H1 (cell line): Measurements from ENCODE around the gene WDFY3. TPM values are rescaled to one million over a fixed set of nuclear protein-coding genes. Genes with fewer than 3 reads are reported as not detected.

Experiments used
- CTCF ChIA-PET: fragments of 300-600 bp; sonication (Branson Sonifier 250); formaldehyde crosslinking; loops from one replicate; lab custom pipeline; 2021; ENCODE audit not compliant: partially characterized antibody; lab: Charles Lee
- POLR2A ChIA-PET: fragments of 300-600 bp; sonication (Branson Sonifier 250); formaldehyde crosslinking; loops from one replicate; lab custom pipeline; 2021; ENCODE audit warnings: inconsistent platforms; ENCODE audit not compliant: partially characterized antibody; lab: Charles Lee
- DNase-seq, 2 experiments: peaks; one replicate each; pipeline versions ENCODE4 v3.0.0 to v3.0.0-alpha.2; 2010 to 2022; ENCODE audit warnings: low spot score in 2 of 2, low read depth in 1 of 2, mixed read lengths in 1 of 2
- FAIRE-seq: peaks from 2 replicates; lab custom pipeline; 2011; peaks lifted over from hg19 to GRCh38; lab: Jason Lieb, UNC
- H2AFZ ChIP-seq: 2 replicates; pipeline ENCODE4 v1.8.1; 2012; ENCODE audit warnings: low read length, inconsistent platforms
- H2AK5ac ChIP-seq: 2 replicates; pipeline ENCODE4 v1.6.1; 2013; ENCODE audit warnings: low read depth, low read length
- H2BK120ac ChIP-seq: replicated peaks from 2 replicates; pipeline ENCODE3; 2013; ENCODE audit warnings: low read depth, low read length, inconsistent platforms
- H2BK12ac ChIP-seq: 2 replicates; pipeline ENCODE4 v1.6.1; 2013; ENCODE audit warnings: low read depth, low read length
- H2BK15ac ChIP-seq: 2 replicates; pipeline ENCODE4 v1.6.1; 2013; ENCODE audit warnings: low read length
- H2BK20ac ChIP-seq: 2 replicates; pipeline ENCODE4 v1.6.1; 2013; ENCODE audit warnings: low read length
- H2BK5ac ChIP-seq: 2 replicates; pipeline ENCODE4 v1.6.1; 2013; ENCODE audit warnings: low read depth, low read length
- H3K14ac ChIP-seq: 2 replicates; pipeline ENCODE4 v1.6.1; 2013; ENCODE audit warnings: inconsistent platforms; ENCODE audit not compliant: insufficient read length
- H3K18ac ChIP-seq: 2 replicates; pipeline ENCODE4 v1.6.1; 2013; ENCODE audit warnings: low read length; ENCODE audit errors: extremely low read depth
- H3K23ac ChIP-seq: 2 replicates; pipeline ENCODE4 v1.6.1; 2013; ENCODE audit warnings: inconsistent platforms; ENCODE audit not compliant: insufficient read length
- H3K23me2 ChIP-seq: 2 replicates; pipeline ENCODE4 v1.6.1; 2013; ENCODE audit warnings: low read depth, low read length
- H3K27ac ChIP-seq: 2 replicates; pipeline ENCODE4 v1.6.1; 2011; ENCODE audit warnings: low read depth, low read length, inconsistent platforms
- H3K27me3 ChIP-seq, 4 experiments: replicated peaks in 1 of 4; 1 replicate in 1 of 4; 2 replicates in 3 of 4; pipeline versions ENCODE4 v1.6.1 to v1.8.1; 2011 to 2013; ENCODE audit warnings: low read length in 3 of 4, mild to moderate bottlenecking in 3 of 4, inconsistent platforms in 2 of 4, mixed read lengths in 2 of 4, moderate library complexity in 1 of 4; ENCODE audit not compliant: control insufficient read depth in 3 of 4, insufficient read depth in 3 of 4; ENCODE audit errors: extremely low read depth in 1 of 4
- H3K36me3 ChIP-seq, 4 experiments: 2 replicates each; pipeline versions ENCODE4 v1.6.1 to v1.8.1; 2011 to 2013; ENCODE audit warnings: mild to moderate bottlenecking in 4 of 4, low read length in 3 of 4, moderate library complexity in 2 of 4, control low read depth in 1 of 4, inconsistent platforms in 1 of 4; ENCODE audit not compliant: insufficient read depth in 4 of 4, control insufficient read depth in 2 of 4
- H3K4ac ChIP-seq: replicated peaks from 2 replicates; pipeline ENCODE3; 2013; ENCODE audit warnings: low read length, low read depth, mixed read lengths, inconsistent platforms; ENCODE audit not compliant: insufficient read length
- H3K4me1 ChIP-seq, 4 experiments: replicated peaks in 1 of 4; 1 replicate in 1 of 4; 2 replicates in 3 of 4; pipeline versions ENCODE4 v1.6.1 to v1.8.1; 2011 to 2013; ENCODE audit warnings: low read length in 3 of 4, inconsistent platforms in 2 of 4, mixed read lengths in 1 of 4; ENCODE audit not compliant: insufficient read depth in 4 of 4, control insufficient read depth in 3 of 4
- H3K4me2 ChIP-seq, 2 experiments: 2 replicates each; pipeline versions ENCODE4 v1.6.1 to v1.8.1; 2011 to 2013; ENCODE audit warnings: low read depth in 2 of 2, low read length in 2 of 2, control low read depth in 1 of 2, inconsistent platforms in 1 of 2, mild to moderate bottlenecking in 1 of 2; ENCODE audit not compliant: insufficient read depth in 1 of 2
- H3K4me3 ChIP-seq, 4 experiments: fragments of 200-600, 300-600 bp in 1 of 4; sonication (generic), shearing (Covaris generic), sonication (Bioruptor Twin) in 1 of 4; 2 replicates each; pipeline versions ENCODE4 v1.5.1 to v1.8.1; 2011 to 2016; ENCODE audit warnings: low read length in 4 of 4, low read depth in 3 of 4, control low read depth in 2 of 4, inconsistent platforms in 2 of 4, mild to moderate bottlenecking in 2 of 4, mixed read lengths in 1 of 4, moderate library complexity in 1 of 4; ENCODE audit not compliant: insufficient read depth in 2 of 4; ENCODE audit errors: extremely low read depth in 1 of 4
- H3K56ac ChIP-seq: replicated peaks from 2 replicates; pipeline ENCODE3; 2013; ENCODE audit warnings: low read depth, mild to moderate bottlenecking, mixed read lengths, low read length, inconsistent platforms; ENCODE audit not compliant: insufficient read length
- H3K79me1 ChIP-seq: 2 replicates; pipeline ENCODE4 v1.6.1; 2013; ENCODE audit warnings: low read depth, low read length, control low read depth
- H3K79me2 ChIP-seq, 2 experiments: 2 replicates each; pipeline versions ENCODE4 v1.6.1 to v1.8.1; 2012 to 2013; ENCODE audit warnings: low read length in 2 of 2, mild to moderate bottlenecking in 2 of 2, inconsistent platforms in 1 of 2; ENCODE audit not compliant: insufficient read depth in 2 of 2, control insufficient read depth in 1 of 2
- H3K9ac ChIP-seq, 4 experiments: replicated peaks in 1 of 4; 1 replicate in 1 of 4; 2 replicates in 3 of 4; pipeline versions ENCODE4 v1.6.1 to v1.8.1; 2011 to 2013; ENCODE audit warnings: low read depth in 3 of 4, low read length in 3 of 4, control low read depth in 2 of 4, mild to moderate bottlenecking in 2 of 4, moderate library complexity in 2 of 4, inconsistent platforms in 1 of 4; ENCODE audit errors: extremely low read depth in 1 of 4
- H3K9me3 ChIP-seq, 2 experiments: 2 replicates each; pipeline versions ENCODE4 v1.6.1 to v1.8.1; 2012 to 2013; ENCODE audit warnings: mild to moderate bottlenecking in 2 of 2, moderate library complexity in 2 of 2, control low read depth in 1 of 2, inconsistent platforms in 1 of 2, low read depth in 1 of 2, low read length in 1 of 2, mixed read lengths in 1 of 2; ENCODE audit not compliant: insufficient read depth in 2 of 2
- H4K20me1 ChIP-seq, 2 experiments: replicated peaks in 1 of 2; 2 replicates each; pipeline versions ENCODE3 to v1.8.1; 2011 to 2013; ENCODE audit warnings: inconsistent platforms in 2 of 2, low read length in 2 of 2, mild to moderate bottlenecking in 1 of 2; ENCODE audit not compliant: insufficient read depth in 2 of 2, control insufficient read depth in 1 of 2
- H4K5ac ChIP-seq: 2 replicates; pipeline ENCODE4 v1.6.1; 2013; ENCODE audit warnings: low read length, low read depth, mixed read lengths, inconsistent platforms; ENCODE audit not compliant: insufficient read length
- H4K8ac ChIP-seq: 2 replicates; pipeline ENCODE4 v1.8.0; 2013; ENCODE audit warnings: mild to moderate bottlenecking, moderate library complexity, low read length, inconsistent platforms; ENCODE audit not compliant: insufficient read depth; ENCODE audit errors: extremely low read depth
- H4K91ac ChIP-seq: replicated peaks from 2 replicates; pipeline ENCODE3; 2013; ENCODE audit warnings: low read length, mixed read lengths, inconsistent platforms; ENCODE audit not compliant: insufficient read length
- BACH1 ChIP-seq: IDR thresholded peaks from 2 replicates; pipeline ENCODE4 v1.6.1; 2012; ENCODE audit warnings: low read length, improper control_type of control experiment
- CEBPB ChIP-seq: IDR thresholded peaks from 2 replicates; pipeline ENCODE4 v1.6.1; 2012; ENCODE audit warnings: low read depth, low read length
- E2F6 ChIP-seq: IDR thresholded peaks from 2 replicates; pipeline ENCODE4 v1.6.1; 2012; ENCODE audit warnings: inconsistent platforms
- EGR1 ChIP-seq: IDR thresholded peaks from 2 replicates; pipeline ENCODE4 v1.6.1; 2011; ENCODE audit warnings: low read depth, low read length, borderline replicate concordance
- JUN ChIP-seq: IDR thresholded peaks from 2 replicates; pipeline ENCODE4 v1.6.1; 2011; ENCODE audit warnings: low read depth, mild to moderate bottlenecking, improper control_type of control experiment, low read length
- MAX ChIP-seq: IDR thresholded peaks from 2 replicates; pipeline ENCODE4 v1.6.1; 2012; ENCODE audit warnings: inconsistent platforms
- NRF1 ChIP-seq: IDR thresholded peaks from 2 replicates; pipeline ENCODE4 v1.6.1; 2011; ENCODE audit warnings: mild to moderate bottlenecking, low read depth, low read length, improper control_type of control experiment
- POLR2A ChIP-seq, 2 experiments: IDR thresholded peaks; 1 replicate in 1 of 2; 2 replicates in 1 of 2; pipeline ENCODE4 v1.6.1; 2011; ENCODE audit warnings: low read depth in 2 of 2, low read length in 2 of 2, mild to moderate bottlenecking in 2 of 2; ENCODE audit errors: control extremely low read depth in 1 of 2
- RNF2 ChIP-seq: fragments of 200-900, 300-1000 bp; sonication (generic); IDR thresholded peaks from 2 replicates; pipeline ENCODE4 v1.7.1; 2016; ENCODE audit warnings: borderline replicate concordance, low read depth, mild to moderate bottlenecking, antibody characterized with exemption, low read length; ENCODE audit not compliant: poor library complexity, severe bottlenecking; ENCODE audit errors: missing control alignments
- RXRA ChIP-seq: IDR thresholded peaks from 2 replicates; pipeline ENCODE4 v1.6.1; 2011; ENCODE audit warnings: low read depth, mild to moderate bottlenecking, low read length, moderate library complexity; ENCODE audit not compliant: insufficient read depth
- WGBS, 2 experiments: shearing (Covaris generic) in 1 of 2; methylation state at CpG; one replicate each; pipeline versions ENCODE4 v1.1.6 to v1.1.7; 2013 to 2015; ENCODE audit warnings: low lambda C conversion rate in 2 of 2, mixed read lengths in 2 of 2, inconsistent platforms in 1 of 2, low coverage in 1 of 2, missing lambda C conversion rate in 1 of 2; ENCODE audit not compliant: insufficient replicate concordance in 2 of 2, insufficient coverage in 1 of 2, insufficient read length in 1 of 2; ENCODE audit errors: extremely low coverage in 1 of 2, missing lambda C conversion rate in 1 of 2; 5-methylcytosine and 5-hydroxymethylcytosine counted together
- polyA plus RNA-seq, 7 experiments: library from polyadenylated mRNA; depleted of rRNA in 3 of 7; stranded (reverse) in 5 of 7; unstranded in 2 of 7; fragments of >200 nt in 5 of 7; fragments of 200-250 nt in 2 of 7; gene quantifications; 1 replicate in 5 of 7; 2 replicates in 1 of 7; 4 replicates in 1 of 7; pipeline versions ENCODE4 v1.2.1 to v1.2.3, GENCODE V29; 2011 to 2013; ENCODE audit warnings: missing spikeins in 2 of 7, mixed read lengths in 2 of 7
- total RNA-seq: library from RNA; stranded (reverse); fragmentation: NEBNext Ultra II Directional; extraction: Animal tissue kit (Norgen Biotek cat#: 25700); gene quantifications from 2 replicates; pipeline ENCODE4 v1.2.1, GENCODE V29; 2021

The WDFY3 gene
- total and polyA plus RNA-seq, 2 of the 8 experiments (the other 6 are each of a cell fraction or from before 2014, with no cell fraction given) = 25.6 to 62.4 TPM

- Histone ChIP-seq H3K4me3 (no peak overlapping the region), H2BK20ac (no peak overlapping the region), H2BK15ac (no peak overlapping the region), H4K20me1 (no peaks in the 10 kb centered on the region), H2AFZ (no peak overlapping the region), H3K27me3 (no peaks in the 10 kb centered on the region), H2BK12ac (no peak overlapping the region), H3K79me2 (peaks cover 0 to 17% of the 10 kb centered on the region in 2 experiments; a peak in 1 of 4 replicates), H3K79me1 (no peaks in the 10 kb centered on the region; the same call in 1 of the 2 replicates), H3K4me1 (peaks cover 0 to 11% (median 4%) of the 10 kb centered on the region in 4 experiments; a peak in 4 of 7 replicates), H3K4ac (no peak overlapping the region), H3K27ac (no peak overlapping the region), H3K9ac (no peak overlapping the region), H2BK120ac (no peak overlapping the region), H2BK5ac (no peak overlapping the region), H2AK5ac (no peak overlapping the region), H4K5ac (no peak overlapping the region), H3K14ac (no peak overlapping the region), H3K18ac (no peak overlapping the region), H3K23me2 (no peaks in the 10 kb centered on the region), H3K36me3 (no peaks in the 10 kb centered on the region), H4K91ac (no peak overlapping the region), H3K56ac (no peak overlapping the region), H3K4me2 (no peak overlapping the region), H4K8ac (no peak overlapping the region), H3K23ac (no peak overlapping the region), H3K9me3 (no peaks in the 10 kb centered on the region)
- FAIRE-seq (no peak), DNase-seq (no peak)
- WGBS, 2 experiments = 90% methylated on average over 6 of the region's 6 CpGs; no CpG with 5 or more reads in 1 of the 2 experiments
- CTCF ChIA-PET = interaction anchor here (1.6 to 2.0 kb wide), 2 partner anchors 8 to 10 kb away, joined by 4 read pairs; no protein-coding TSS in a partner anchor
- POLR2A ChIA-PET = interaction anchor here (1.2 kb wide), 1 partner anchor 69 kb away, joined by 3 read pairs; the partner anchor contains the start of gene WDFY3
- TF ChIP-seq EGR1 (no peak), MAX (no peak), E2F6 (no peak), NRF1 (no peak), JUN (no peak), POLR2A (IDR thresholded peaks at IDR 0.05; ENCODE audit: control extremely low read depth in 1 of 2, low read depth in 2 of 2, low read length in 2 of 2) (no peak), RXRA (no peak), RNF2 (no peak), BACH1 (no peak), CEBPB (no peak)
Observed at GRCh38 chr4:84897516-84897915, 69.0 kb downstream of the WDFY3 start.
